ENCODE results near the gene ULK4.

DNA sequence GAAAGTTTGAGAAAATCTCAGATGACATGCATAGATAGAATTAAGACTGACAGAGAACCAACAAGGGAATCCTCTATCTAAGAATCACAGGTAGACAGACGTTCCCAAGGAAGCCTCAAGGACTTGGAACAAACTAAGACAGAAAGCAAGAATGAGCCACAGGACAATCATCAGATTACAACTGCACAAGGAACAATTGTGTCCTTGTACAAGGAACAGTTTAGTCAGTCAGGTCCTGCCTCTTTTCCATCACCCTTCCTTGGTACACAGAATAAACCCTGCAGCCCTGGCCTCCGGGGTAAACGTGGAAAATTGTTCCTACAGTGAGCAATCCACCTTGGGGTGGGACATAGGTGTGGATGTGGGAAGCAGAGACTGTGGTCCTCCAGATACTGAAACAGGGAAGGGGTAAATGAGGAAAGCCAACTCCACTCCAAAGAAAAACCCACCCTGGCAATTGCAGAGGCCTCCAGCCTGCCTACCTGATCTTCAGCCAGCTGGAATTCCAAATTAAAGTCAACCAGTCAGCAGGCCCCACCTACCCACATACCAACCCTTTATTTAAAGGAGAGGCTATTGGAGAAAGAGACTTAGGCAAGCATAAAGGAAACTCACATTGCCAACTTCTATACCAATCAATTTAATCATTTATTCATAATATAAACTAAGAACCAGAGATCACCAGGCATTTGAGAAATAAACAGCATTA is 73.4 kb downstream of the ULK4 start:
- no peak for TF ChIP-seq EZH2 (IDR thresholded peaks at IDR 0.05; ENCODE audit: low read depth)
- TF ChIP-seq, protein P1, sequence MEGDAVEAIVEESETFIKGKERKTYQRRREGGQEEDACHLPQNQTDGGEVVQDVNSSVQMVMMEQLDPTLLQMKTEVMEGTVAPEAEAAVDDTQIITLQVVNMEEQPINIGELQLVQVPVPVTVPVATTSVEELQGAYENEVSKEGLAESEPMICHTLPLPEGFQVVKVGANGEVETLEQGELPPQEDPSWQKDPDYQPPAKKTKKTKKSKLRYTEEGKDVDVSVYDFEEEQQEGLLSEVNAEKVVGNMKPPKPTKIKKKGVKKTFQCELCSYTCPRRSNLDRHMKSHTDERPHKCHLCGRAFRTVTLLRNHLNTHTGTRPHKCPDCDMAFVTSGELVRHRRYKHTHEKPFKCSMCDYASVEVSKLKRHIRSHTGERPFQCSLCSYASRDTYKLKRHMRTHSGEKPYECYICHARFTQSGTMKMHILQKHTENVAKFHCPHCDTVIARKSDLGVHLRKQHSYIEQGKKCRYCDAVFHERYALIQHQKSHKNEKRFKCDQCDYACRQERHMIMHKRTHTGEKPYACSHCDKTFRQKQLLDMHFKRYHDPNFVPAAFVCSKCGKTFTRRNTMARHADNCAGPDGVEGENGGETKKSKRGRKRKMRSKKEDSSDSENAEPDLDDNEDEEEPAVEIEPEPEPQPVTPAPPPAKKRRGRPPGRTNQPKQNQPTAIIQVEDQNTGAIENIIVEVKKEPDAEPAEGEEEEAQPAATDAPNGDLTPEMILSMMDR (conservative IDR thresholded peaks at IDR 0.05), result no peak
